ENCODE results near the gene TAOK2. TPM values are rescaled to one million over a fixed set of nuclear protein-coding genes. Genes with fewer than 3 reads are reported as not detected.
A peak's percentile ranks its signal among the peaks of the same experiment; 100 is the strongest.

Gene TAOK2
- total RNA-seq, 2 experiments from 2014 or later, result 48.9 to 49.8 TPM

DNA sequence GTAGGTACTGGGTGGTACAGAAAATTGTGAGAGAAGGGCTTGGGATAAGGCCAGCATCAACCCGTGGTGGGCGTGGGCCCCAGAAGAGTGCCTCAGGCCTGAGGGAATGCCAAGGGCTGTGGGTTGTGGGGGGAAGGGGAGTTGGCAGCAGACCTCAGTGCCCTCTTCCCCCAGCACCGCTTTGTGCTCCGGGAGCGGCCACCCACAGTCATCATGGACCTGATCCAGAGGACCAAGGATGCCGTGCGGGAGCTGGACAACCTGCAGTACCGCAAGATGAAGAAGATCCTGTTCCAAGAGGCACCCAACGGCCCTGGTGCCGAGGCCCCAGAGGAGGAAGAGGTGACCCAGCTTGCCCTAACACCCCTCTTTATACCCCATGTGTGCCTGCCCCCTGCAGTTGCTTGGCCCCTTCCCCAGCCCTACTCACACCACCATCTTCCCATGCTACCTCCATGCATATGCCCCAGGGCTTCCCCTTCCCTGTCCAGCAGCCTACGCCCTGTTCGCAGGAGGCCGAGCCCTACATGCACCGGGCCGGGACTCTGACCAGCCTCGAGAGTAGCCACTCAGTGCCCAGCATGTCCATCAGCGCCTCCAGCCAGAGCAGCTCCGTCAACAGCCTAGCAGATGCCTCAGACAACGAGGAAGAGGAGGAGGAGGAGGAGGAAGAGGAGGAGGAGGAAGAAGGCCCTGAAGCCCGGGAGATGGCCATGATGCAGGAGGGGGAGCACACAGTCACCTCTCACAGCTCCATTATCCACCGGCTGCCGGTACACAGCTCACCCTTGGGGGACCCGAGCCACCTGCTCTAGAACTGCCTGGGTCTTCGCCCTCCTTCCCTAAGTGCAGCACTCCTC, 9.1 kb downstream of the TAOK2 start:
- H3K9me3 Mint-ChIP-seq (ENCODE audit: insufficient read depth), result no peaks in the 10 kb centered on the region
- no peak overlapping the region for H3K27ac Mint-ChIP-seq
- no peak for ATAC-seq
- no peak overlapping the region for H3K4me3 Mint-ChIP-seq
- no peaks in the 10 kb centered on the region for H3K4me1 Mint-ChIP-seq (ENCODE audit: low read depth)
- ChIA-PET POLR2A (interaction anchor here (1.2 kb wide), 1 partner anchor 10 kb away, joined by 5 read pairs; no protein-coding TSS in a partner anchor), CTCF (interaction anchor here (1.0 to 1.7 kb wide), 2 partner anchors 9 to 22 kb away, joined by 3 to 5 read pairs; partner anchors contain the start of gene TAOK2)
- H3K36me3 Mint-ChIP-seq (ENCODE audit: low read depth), result peaks cover 61% of the 10 kb centered on the region
- no peak for DNase-seq
- H3K27me3 Mint-ChIP-seq (ENCODE audit: low read depth), result no peaks in the 10 kb centered on the region

DNA sequence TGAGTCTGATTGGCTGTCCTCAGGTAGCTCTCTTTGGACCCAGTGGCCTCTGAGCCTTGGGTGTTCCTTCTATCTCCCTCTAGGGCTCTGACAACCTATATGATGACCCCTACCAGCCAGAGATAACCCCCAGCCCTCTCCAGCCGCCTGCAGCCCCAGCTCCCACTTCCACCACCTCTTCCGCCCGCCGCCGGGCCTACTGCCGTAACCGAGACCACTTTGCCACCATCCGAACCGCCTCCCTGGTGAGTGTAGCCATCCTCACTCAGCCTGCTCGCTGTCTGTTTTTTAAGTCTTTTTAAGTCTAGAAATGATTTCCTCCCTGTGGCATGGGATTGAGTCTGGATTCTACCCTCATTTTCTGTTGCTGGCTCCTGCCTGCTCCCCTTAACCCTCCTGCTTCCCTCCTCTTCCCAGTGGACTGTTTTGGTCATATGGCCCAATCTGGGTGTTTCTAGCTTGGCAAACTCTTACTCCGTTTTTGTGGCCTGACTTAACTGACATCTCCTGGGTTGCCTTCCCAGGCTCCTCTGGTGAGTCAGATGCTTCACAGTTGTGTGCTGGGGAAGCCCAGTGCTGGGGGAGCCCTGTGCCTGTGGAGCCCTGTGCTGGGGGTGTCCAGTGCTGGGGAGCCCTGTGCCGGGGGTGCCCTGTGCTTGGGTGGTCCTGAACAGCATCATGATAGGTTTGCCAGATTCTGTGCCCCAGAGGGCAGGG, 9.9 kb downstream of the TAOK2 start:
- Mint-ChIP-seq H3K36me3 (ENCODE audit: low read depth) (peaks cover 62% of the 10 kb centered on the region), H3K27me3 (ENCODE audit: low read depth) (no peaks in the 10 kb centered on the region), H3K4me3 (no peak overlapping the region), H3K4me1 (ENCODE audit: low read depth) (no peaks in the 10 kb centered on the region), H3K9me3 (ENCODE audit: insufficient read depth) (no peaks in the 10 kb centered on the region), H3K27ac (no peak overlapping the region)
- CTCF ChIA-PET, result no interaction called here
- DNase-seq, result no peak
- ATAC-seq, result no peak
- POLR2A ChIA-PET, result interaction anchor here (1.2 kb wide), 1 partner anchor 9 kb away, joined by 5 read pairs; no protein-coding TSS in a partner anchor

DNA sequence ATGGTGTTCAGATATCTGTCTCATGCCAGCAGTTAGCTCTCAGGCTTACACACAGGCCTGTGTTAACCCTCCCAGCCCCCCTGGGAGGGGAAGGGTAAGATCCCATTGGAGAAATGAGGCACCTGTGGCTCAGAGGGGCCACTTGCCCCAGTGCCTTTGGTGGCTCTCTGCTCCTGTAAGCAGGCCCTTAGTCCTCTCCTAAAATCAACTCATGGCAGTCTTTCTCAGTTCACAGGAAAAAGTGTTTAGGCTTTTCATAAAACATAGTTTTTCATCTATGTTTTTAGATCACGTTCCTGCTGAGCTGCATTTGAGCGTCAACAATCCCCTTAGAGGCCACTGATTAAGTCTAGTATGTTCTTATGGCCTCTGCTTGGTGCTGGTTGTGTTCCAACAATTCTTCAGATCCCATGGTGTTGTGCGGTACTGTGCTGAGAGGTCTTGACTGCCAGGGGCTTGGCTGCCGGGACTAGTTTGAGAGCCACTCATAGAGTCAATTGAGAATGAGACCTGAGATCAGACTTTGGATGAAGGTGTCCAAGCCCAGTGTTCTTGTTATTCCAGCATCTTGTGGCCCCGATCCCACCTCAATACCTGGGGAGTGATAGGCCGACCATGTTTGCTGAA, 10.6 kb downstream of the TAOK2 start:
- Mint-ChIP-seq H3K4me3 (no peak overlapping the region), H3K4me1 (ENCODE audit: low read depth) (no peaks in the 10 kb centered on the region), H3K9me3 (ENCODE audit: insufficient read depth) (no peaks in the 10 kb centered on the region), H3K36me3 (ENCODE audit: low read depth) (peaks cover 66% of the 10 kb centered on the region), H3K27ac (no peak overlapping the region), H3K27me3 (ENCODE audit: low read depth) (no peaks in the 10 kb centered on the region)
- DNase-seq (no peak), ATAC-seq (no peak)
- ChIA-PET POLR2A (no interaction called here), CTCF (no interaction called here)

DNA sequence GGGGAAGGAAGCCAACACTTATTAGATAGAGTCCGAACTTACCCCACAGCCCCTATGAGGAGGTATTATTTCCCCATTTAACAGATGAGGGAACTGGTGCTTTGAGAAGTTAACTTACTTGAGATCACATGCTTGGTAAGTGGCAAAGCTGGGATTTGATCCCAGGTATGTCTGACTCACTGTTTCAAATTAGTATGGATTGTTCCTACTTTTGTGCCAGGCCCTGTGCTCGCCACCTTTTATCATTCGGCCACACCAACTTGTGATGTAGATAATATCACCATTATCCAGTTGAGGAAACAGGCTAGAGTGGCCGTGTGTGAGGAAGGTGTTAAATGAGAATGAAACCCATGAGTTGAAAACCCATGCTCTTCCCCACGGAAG, 11.1 kb downstream of the TAOK2 start:
- ChIA-PET POLR2A (no interaction called here), CTCF (interaction anchor here (1.2 kb wide), 1 partner anchor 284 kb away, joined by 5 read pairs; no protein-coding TSS in a partner anchor)
- no peak for ATAC-seq
- DNase-seq, result no peak
- H3K9me3 Mint-ChIP-seq (ENCODE audit: insufficient read depth), result no peaks in the 10 kb centered on the region
- no peaks in the 10 kb centered on the region for H3K4me1 Mint-ChIP-seq (ENCODE audit: low read depth)
- H3K27ac Mint-ChIP-seq, result no peak overlapping the region
- H3K27me3 Mint-ChIP-seq (ENCODE audit: low read depth), result no peaks in the 10 kb centered on the region
- H3K4me3 Mint-ChIP-seq, result no peak overlapping the region
- peaks cover 66% of the 10 kb centered on the region for H3K36me3 Mint-ChIP-seq (ENCODE audit: low read depth)

DNA sequence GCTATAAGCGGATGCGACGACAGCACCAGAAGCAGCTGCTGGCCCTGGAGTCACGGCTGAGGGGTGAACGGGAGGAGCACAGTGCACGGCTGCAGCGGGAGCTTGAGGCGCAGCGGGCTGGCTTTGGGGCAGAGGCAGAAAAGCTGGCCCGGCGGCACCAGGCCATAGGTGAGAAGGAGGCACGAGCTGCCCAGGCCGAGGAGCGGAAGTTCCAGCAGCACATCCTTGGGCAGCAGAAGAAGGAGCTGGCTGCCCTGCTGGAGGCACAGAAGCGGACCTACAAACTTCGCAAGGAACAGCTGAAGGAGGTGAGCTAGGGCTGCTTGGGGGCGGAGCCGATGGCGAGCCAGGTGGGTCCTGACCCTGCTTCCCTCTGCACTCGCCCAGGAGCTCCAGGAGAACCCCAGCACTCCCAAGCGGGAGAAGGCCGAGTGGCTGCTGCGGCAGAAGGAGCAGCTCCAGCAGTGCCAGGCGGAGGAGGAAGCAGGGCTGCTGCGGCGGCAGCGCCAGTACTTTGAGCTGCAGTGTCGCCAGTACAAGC, 11.7 kb downstream of the TAOK2 start:
- DNase-seq, result no peak
- ChIA-PET POLR2A (interaction anchor here (1.1 to 1.3 kb wide), 2 partner anchors 9 to 11 kb away, joined by 8 to 10 read pairs; no protein-coding TSS in a partner anchor), CTCF (interaction anchor here (1.2 kb wide), 1 partner anchor 285 kb away, joined by 5 read pairs; no protein-coding TSS in a partner anchor)
- Mint-ChIP-seq H3K9me3 (ENCODE audit: insufficient read depth) (no peaks in the 10 kb centered on the region), H3K27ac (no peak overlapping the region), H3K4me1 (ENCODE audit: low read depth) (no peaks in the 10 kb centered on the region), H3K36me3 (ENCODE audit: low read depth) (peaks cover 65% of the 10 kb centered on the region), H3K27me3 (ENCODE audit: low read depth) (no peaks in the 10 kb centered on the region), H3K4me3 (no peak overlapping the region)
- no peak for ATAC-seq

DNA sequence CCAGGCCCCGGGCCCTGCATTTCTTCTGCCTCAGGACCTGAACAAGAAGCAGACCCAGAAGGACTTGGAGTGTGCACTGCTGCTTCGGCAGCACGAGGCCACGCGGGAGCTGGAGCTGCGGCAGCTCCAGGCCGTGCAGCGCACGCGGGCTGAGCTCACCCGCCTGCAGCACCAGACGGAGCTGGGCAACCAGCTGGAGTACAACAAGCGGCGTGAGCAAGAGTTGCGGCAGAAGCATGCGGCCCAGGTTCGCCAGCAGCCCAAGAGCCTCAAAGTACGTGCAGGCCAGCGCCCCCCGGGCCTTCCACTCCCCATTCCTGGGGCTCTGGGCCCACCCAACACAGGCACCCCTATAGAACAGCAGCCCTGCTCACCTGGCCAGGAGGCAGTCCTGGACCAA, 12.6 kb downstream of the TAOK2 start:
- ChIA-PET POLR2A (interaction anchor here (1.1 to 1.3 kb wide), 2 partner anchors 8 to 12 kb away, joined by 8 to 10 read pairs; no protein-coding TSS in a partner anchor), CTCF (no interaction called here)
- no peaks in the 10 kb centered on the region for H3K9me3 Mint-ChIP-seq (ENCODE audit: insufficient read depth)
- H3K27me3 Mint-ChIP-seq (ENCODE audit: low read depth), result no peaks in the 10 kb centered on the region
- H3K4me1 Mint-ChIP-seq (ENCODE audit: low read depth), result no peaks in the 10 kb centered on the region
- no peak overlapping the region for H3K4me3 Mint-ChIP-seq
- peaks cover 62% of the 10 kb centered on the region for H3K36me3 Mint-ChIP-seq (ENCODE audit: low read depth)
- DNase-seq (no peak), ATAC-seq (no peak)
- no peak overlapping the region for H3K27ac Mint-ChIP-seq

DNA sequence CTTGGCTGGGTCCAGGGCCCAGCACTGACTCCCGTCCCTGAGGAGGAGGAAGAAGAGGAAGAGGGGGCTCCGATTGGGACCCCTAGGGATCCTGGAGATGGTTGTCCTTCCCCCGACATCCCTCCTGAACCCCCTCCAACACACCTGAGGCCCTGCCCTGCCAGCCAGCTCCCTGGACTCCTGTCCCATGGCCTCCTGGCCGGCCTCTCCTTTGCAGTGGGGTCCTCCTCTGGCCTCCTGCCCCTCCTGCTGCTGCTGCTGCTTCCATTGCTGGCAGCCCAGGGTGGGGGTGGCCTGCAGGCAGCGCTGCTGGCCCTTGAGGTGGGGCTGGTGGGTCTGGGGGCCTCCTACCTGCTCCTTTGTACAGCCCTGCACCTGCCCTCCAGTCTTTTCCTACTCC, 13.3 kb downstream of the TAOK2 start:
- DNase-seq (no peak), ATAC-seq (no peak)
- ChIA-PET POLR2A (interaction anchor here (0.6 kb wide), 1 partner anchor 211 kb away, joined by 3 read pairs; no protein-coding TSS in a partner anchor), CTCF (no interaction called here)
- Mint-ChIP-seq H3K27me3 (ENCODE audit: low read depth) (no peaks in the 10 kb centered on the region), H3K4me3 (no peak overlapping the region), H3K27ac (no peak overlapping the region), H3K4me1 (ENCODE audit: low read depth) (no peaks in the 10 kb centered on the region), H3K36me3 (ENCODE audit: low read depth) (peaks cover 59% of the 10 kb centered on the region), H3K9me3 (ENCODE audit: insufficient read depth) (no peaks in the 10 kb centered on the region)

DNA sequence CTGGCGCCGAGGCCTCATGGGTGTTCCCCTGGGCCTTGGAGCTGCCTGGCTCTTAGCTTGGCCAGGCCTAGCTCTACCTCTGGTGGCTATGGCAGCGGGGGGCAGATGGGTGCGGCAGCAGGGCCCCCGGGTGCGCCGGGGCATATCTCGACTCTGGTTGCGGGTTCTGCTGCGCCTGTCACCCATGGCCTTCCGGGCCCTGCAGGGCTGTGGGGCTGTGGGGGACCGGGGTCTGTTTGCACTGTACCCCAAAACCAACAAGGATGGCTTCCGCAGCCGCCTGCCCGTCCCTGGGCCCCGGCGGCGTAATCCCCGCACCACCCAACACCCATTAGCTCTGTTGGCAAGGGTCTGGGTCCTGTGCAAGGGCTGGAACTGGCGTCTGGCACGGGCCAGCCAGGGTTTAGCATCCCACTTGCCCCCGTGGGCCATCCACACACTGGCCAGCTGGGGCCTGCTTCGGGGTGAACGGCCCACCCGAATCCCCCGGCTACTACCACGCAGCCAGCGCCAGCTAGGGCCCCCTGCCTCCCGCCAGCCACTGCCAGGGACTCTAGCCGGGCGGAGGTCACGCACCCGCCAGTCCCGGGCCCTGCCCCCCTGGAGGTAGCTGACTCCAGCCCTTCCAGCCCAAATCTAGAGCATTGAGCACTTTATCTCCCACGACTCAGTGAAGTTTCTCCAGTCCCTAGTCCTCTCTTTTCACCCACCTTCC, 13.9 kb downstream of the TAOK2 start:
- H3K27ac Mint-ChIP-seq, result no peak overlapping the region
- no peaks in the 10 kb centered on the region for H3K4me1 Mint-ChIP-seq (ENCODE audit: low read depth)
- H3K9me3 Mint-ChIP-seq (ENCODE audit: insufficient read depth), result no peaks in the 10 kb centered on the region
- H3K4me3 Mint-ChIP-seq, result no peak overlapping the region
- DNase-seq (no peak), ATAC-seq (no peak)
- CTCF ChIA-PET, result no interaction called here
- H3K27me3 Mint-ChIP-seq (ENCODE audit: low read depth), result no peaks in the 10 kb centered on the region
- peaks cover 57% of the 10 kb centered on the region for H3K36me3 Mint-ChIP-seq (ENCODE audit: low read depth)
- POLR2A ChIA-PET, result interaction anchor here (0.6 kb wide), 1 partner anchor 211 kb away, joined by 3 read pairs; no protein-coding TSS in a partner anchor

DNA sequence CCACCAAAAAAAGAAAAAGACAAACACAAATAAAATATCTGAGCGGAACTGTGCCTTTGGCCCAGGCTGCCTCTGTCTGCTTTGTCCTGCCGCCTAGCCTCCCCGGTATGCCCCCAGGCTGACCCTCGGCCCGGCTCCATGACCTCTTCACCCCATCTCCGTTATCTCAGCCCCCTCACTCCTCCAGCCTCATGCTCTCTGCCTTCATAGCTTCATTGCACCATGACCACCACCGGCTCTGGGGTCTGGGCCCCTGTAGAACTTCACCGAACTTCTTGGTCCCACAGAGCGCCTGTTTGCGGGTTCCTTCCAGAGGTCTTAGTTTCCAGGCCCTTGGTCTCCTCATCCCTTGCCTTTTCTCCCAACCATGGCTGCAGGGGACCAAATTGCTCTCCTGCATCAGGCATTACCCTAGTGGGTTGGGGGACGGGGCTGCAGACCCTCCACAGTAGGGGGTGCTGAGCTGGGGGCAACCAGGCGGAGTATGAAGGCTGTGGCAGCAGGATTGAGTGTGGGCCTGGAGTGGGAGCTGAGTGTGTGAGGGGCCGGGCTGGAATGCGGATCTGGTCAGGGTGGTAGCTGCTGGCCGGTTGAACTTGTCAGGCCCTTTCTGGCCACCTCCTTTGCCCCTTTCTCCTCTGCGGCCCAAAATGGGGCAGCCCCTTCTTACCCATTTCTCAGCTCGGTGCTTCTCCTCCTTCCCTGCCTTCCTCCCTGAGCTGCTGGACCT, 14.8 kb downstream of the TAOK2 start:
- H3K9me3 Mint-ChIP-seq (ENCODE audit: insufficient read depth), result no peaks in the 10 kb centered on the region

DNA sequence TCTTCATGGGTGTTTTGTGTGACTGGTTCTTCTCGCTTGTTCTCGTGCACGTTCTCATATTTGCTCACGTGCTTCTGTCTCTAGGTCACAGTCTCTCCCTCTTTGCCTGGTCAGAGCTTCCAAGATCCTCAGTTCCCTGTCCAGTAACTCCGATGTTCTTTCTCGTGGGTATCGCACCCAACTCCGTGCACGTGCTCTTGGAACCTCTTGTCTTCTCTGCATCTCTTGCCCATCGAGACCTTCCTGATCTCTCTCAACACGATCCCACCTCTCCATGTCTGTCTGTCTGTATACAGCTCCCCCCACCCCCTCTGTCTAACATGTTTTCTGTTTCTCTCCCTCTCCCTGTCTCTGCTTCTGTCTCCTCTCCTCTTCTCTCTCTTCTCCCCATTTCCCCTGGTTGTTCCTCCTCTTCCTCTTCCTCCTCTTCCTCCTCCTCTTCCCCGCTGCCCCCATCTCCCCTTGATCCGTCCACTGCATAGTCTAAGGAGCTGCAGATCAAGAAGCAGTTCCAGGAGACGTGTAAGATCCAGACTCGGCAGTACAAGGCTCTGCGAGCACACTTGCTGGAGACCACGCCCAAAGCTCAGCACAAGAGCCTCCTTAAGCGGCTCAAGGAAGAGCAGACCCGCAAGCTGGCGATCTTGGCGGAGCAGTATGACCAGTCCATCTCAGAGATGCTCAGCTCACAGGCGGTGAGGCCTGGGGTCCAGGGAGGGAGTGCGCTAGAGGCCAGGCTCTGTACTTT, 15.6 kb downstream of the TAOK2 start:
- Mint-ChIP-seq H3K27me3 (ENCODE audit: low read depth) (no peaks in the 10 kb centered on the region), H3K27ac (peak overlapping the region; percentile 20), H3K4me3 (no peak overlapping the region), H3K9me3 (ENCODE audit: insufficient read depth) (no peaks in the 10 kb centered on the region), H3K4me1 (ENCODE audit: low read depth) (peaks cover 6% of the 10 kb centered on the region), H3K36me3 (ENCODE audit: low read depth) (peaks cover 54% of the 10 kb centered on the region)
- ChIA-PET CTCF (no interaction called here), POLR2A (interaction anchor here (1.1 kb wide), 2 partner anchors 28 to 63 kb away, joined by 3 read pairs; partner anchors contain the start of genes KCTD13 and TMEM219)
- DNase-seq, result no peak
- ATAC-seq, result no peak

More for the DNA sequence above, 14.8 kb downstream of the TAOK2 start:
- H3K27me3 Mint-ChIP-seq (ENCODE audit: low read depth), result no peaks in the 10 kb centered on the region
- H3K36me3 Mint-ChIP-seq (ENCODE audit: low read depth), result peaks cover 55% of the 10 kb centered on the region
- ATAC-seq (no peak), DNase-seq (no peak)
- no peak overlapping the region for H3K4me3 Mint-ChIP-seq
- no peaks in the 10 kb centered on the region for H3K4me1 Mint-ChIP-seq (ENCODE audit: low read depth)
- ChIA-PET CTCF (no interaction called here), POLR2A (no interaction called here)
- H3K27ac Mint-ChIP-seq, result no peak overlapping the region

Data from activated CD8-positive, alpha-beta T cell treated with anti-CD3 and anti-CD28 coated beads, Interleukin-2, amount 10 ng/mL, durations not matched to agents 7 days and 5 days (primary cell).